ENCODE data around the gene OR5L1.

DNA sequence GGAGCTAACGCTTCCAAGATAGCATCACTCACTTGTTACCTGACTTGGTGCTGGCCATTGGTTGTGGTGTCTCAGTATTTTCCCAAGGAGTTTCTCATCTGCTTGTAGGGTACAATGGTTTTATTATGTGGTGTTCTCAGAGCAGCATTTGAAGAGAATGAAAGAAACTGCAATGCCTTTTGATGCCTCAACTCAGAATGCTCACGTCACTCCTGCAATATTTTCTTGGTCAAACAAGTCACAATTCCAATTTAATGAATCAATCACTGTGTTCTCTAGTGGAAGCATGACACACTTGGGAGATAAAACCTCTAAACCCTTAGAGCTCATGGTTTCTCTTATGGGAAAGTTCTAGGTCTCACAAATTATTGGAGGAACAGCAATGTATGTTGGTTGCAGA lies 17.8 kb upstream of the OR5L1 start:
- TF ChIP-seq, protein P1, sequence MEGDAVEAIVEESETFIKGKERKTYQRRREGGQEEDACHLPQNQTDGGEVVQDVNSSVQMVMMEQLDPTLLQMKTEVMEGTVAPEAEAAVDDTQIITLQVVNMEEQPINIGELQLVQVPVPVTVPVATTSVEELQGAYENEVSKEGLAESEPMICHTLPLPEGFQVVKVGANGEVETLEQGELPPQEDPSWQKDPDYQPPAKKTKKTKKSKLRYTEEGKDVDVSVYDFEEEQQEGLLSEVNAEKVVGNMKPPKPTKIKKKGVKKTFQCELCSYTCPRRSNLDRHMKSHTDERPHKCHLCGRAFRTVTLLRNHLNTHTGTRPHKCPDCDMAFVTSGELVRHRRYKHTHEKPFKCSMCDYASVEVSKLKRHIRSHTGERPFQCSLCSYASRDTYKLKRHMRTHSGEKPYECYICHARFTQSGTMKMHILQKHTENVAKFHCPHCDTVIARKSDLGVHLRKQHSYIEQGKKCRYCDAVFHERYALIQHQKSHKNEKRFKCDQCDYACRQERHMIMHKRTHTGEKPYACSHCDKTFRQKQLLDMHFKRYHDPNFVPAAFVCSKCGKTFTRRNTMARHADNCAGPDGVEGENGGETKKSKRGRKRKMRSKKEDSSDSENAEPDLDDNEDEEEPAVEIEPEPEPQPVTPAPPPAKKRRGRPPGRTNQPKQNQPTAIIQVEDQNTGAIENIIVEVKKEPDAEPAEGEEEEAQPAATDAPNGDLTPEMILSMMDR (conservative IDR thresholded peaks at IDR 0.05 in 1 of 2, IDR thresholded peaks at IDR 0.05 in 1 of 2; ENCODE audit: low read depth in 1 of 2, low read length in 2 of 2) = no peak
- no peak for TF ChIP-seq EZH2 (IDR thresholded peaks at IDR 0.05; ENCODE audit: low read length, missing control alignments)
